NCI-H1105 treated with DMSO at 0.1 percent for 48 hours (cell line): ENCODE measurements around the gene DNAJC27.

Source experiments
- DNase-seq: peaks from one replicate; lab custom pipeline; 2025; lab: John Stamatoyannopoulos, UW

The DNAJC27 gene

GRCh38 chr2:24906466-24906865 lies 65.3 kb downstream of the DNAJC27 start:
- DNase-seq = no peak

GRCh38 chr2:24903161-24904103 lies 68.3 kb downstream of the DNAJC27 start:
- no peak for DNase-seq

DNA sequence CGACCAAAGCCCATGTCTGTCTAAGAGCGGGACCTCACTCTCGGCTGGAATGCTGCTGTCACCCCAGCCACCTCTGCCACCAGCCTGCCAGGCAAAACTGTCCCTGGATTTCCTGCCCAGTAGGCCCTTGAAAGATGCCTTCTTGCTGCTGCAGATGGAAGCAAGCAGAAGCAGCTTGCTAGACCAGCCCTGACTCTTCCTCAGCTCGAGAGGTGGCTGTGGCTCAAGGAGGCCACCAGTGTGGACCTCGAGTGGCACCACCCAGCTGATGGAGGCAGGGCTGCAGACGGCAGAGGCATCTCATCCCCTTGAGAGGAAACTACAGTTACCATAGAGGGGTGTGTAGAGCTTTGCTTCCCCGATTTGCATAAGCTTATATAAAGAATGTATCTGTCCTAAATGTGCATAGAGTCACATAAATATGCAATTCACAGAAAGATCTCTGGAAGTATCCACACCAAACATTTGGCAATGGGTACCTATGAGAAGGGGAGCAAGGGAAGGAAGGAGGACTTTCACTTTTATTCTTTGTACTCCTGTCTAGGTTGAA lies 72.3 kb downstream of the DNAJC27 start:
- no peak for DNase-seq

DNA sequence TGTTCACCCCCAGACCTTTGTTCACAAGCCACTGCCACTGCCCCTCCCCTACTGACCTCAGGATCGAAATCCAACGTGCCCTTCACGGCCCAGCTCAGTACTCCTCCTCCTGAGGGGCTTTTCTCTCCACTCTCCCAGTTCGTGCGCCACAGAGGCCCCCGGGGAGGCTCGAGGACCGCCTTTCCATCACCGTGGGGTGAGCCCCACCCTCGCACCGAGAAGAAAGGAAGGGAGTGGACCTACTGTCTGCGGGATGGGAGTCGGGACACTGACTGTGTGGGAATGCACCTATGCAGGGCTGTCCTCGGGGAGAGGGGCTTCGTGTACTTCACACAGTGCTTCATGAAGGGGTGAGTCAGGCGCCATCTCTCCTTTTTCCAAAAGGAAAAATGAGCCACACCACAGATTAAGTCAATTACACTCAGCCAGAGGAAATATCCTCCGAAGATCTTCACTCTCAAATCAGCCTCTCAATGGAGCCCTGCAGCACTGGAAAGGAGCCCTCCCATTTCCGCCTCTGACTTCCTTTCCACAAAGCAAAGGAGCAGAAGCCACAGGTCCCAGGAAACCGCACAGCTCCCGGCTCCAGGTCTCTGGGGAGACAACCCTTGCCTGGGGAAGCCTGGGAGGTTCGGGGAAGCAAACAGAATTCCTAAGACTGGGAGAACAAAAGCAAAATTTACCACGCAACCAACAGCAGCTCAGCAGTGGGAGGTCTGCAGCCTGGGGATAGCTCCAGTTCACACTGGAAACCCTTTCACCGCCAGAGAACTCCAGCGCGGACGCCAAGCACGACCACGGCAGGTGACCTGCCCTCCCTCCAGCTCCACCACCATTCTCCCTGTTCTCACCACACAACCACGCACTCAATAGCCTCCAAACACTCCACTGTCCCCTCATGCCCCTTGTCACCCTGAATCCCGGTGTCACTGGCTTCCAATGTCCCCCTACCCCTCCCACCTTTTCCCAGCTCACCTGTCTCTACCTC lies 73.3 kb downstream of the DNAJC27 start:
- DNase-seq = no peak

DNA sequence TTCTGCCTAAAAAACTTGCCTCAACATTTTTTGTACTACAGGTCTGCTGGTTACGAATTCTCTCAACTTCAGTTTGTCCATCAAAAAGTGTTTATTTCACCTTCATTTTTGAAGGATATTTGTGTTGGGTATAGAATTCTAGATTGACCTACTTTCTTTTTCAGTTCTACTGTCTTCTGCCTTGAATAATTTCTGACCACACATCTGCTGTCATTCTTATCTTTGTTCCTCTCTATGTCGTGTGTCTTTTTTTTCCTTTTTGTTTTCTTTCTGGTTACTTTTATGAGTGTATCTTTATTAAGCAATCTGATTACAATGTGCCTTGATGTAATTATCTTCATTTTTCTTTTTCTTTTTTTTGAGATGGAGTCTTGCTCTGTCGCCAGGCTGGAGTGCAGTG lies 77.0 kb downstream of the DNAJC27 start:
- no peak for DNase-seq

GRCh38 chr2:24893934-24894333 lies 77.8 kb downstream of the DNAJC27 start:
- no peak for DNase-seq
